Measurements from ENCODE around the gene LPAR6.
"Not testable (repeated sequence)": the region's sequence is repeated elsewhere in the genome, so short reads cannot be mapped to it uniquely, and the experiment has no call there.

Gene LPAR6

DNA sequence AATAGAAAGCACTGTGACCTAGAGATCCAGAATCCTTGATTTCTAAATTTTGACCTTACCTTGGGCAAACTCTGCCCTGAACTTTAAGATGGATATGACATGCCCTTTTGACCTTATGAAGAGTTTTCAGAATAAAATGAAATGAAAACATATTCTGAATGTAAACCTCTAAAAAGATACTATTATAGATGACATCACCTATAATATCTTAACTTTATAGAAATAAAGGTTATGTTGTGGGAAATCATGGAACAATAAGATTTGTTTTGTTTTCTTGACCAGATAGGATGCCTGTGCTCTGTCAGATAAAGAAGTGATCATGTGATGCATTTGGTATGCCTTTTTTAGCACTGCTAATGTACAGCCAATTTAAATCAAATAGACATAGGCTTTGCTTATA lies 13.1 kb upstream of the LPAR6 start:
- H3K36me3 ChIP-seq: no peaks in the 10 kb centered on the region
- DNase-seq: no peak
- TF ChIP-seq, protein P1, sequence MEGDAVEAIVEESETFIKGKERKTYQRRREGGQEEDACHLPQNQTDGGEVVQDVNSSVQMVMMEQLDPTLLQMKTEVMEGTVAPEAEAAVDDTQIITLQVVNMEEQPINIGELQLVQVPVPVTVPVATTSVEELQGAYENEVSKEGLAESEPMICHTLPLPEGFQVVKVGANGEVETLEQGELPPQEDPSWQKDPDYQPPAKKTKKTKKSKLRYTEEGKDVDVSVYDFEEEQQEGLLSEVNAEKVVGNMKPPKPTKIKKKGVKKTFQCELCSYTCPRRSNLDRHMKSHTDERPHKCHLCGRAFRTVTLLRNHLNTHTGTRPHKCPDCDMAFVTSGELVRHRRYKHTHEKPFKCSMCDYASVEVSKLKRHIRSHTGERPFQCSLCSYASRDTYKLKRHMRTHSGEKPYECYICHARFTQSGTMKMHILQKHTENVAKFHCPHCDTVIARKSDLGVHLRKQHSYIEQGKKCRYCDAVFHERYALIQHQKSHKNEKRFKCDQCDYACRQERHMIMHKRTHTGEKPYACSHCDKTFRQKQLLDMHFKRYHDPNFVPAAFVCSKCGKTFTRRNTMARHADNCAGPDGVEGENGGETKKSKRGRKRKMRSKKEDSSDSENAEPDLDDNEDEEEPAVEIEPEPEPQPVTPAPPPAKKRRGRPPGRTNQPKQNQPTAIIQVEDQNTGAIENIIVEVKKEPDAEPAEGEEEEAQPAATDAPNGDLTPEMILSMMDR (IDR thresholded peaks at IDR 0.05; ENCODE audit: low read depth, low read length): no peak

DNA sequence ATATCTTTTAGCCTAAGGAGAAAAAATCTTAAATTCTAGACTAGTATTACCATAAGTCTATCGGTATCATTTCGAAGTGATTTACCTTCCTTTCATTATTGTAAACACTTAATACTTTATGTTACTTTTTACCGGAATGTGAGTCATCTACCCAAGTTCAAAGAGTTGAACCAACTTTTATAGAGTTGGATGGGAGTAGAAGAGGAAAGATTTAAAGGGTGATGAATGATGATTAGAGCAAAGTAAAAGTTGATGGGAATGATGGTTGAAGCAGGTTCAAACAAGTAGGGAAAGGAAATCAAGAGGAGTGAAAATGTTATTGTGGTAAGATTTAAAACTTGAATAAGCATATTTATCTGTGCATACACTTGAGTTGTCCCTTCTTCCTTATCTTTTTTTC lies 11.3 kb upstream of the LPAR6 start:
- H3K27ac ChIP-seq: no peak overlapping the region
- no peaks in the 10 kb centered on the region for H3K27me3 ChIP-seq (ENCODE audit: insufficient read depth, low read depth, severe bottlenecking)
- no peaks in the 10 kb centered on the region for H3K9me3 ChIP-seq (ENCODE audit: severe bottlenecking)
- H3K4me3 ChIP-seq (ENCODE audit: low read depth, low read length): no peak overlapping the region
- H3K36me3 ChIP-seq: no peaks in the 10 kb centered on the region
- DNase-seq: no peak
- TF ChIP-seq, protein P1 (IDR thresholded peaks at IDR 0.05; ENCODE audit: low read depth, low read length): no peak

More for the DNA sequence above, 13.1 kb upstream of the LPAR6 start:
- H3K4me3 ChIP-seq (ENCODE audit: low read depth, low read length): no peak overlapping the region
- no peaks in the 10 kb centered on the region for H3K9me3 ChIP-seq (ENCODE audit: severe bottlenecking)
- no peaks in the 10 kb centered on the region for H3K27me3 ChIP-seq (ENCODE audit: insufficient read depth, low read depth, severe bottlenecking)
- no peak overlapping the region for H3K27ac ChIP-seq

- not testable (repeated sequence) for H3K4me3 ChIP-seq (ENCODE audit: low read depth, low read length); H3K9me3 ChIP-seq (ENCODE audit: severe bottlenecking); H3K36me3 ChIP-seq; H3K27me3 ChIP-seq (ENCODE audit: insufficient read depth, low read depth, severe bottlenecking); DNase-seq; H3K27ac ChIP-seq
Observed at GRCh38 chr13:48422003-48422402, 9.1 kb upstream of the LPAR6 start.

- no peaks in the 10 kb centered on the region for H3K27me3 ChIP-seq (ENCODE audit: insufficient read depth, low read depth, severe bottlenecking)
Observed at GRCh38 chr13:48415516-48415915, 2.6 kb upstream of the LPAR6 start.

GRCh38 chr13:48414501-48414900 lies 1.6 kb upstream of the LPAR6 start:
- Histone ChIP-seq H3K36me3 (no peaks in the 10 kb centered on the region), H3K4me3 (ENCODE audit: low read depth, low read length) (no peak overlapping the region), H3K27me3 (ENCODE audit: insufficient read depth, low read depth, severe bottlenecking) (no peaks in the 10 kb centered on the region), H3K9me3 (ENCODE audit: severe bottlenecking) (no peaks in the 10 kb centered on the region), H3K27ac (no peak overlapping the region)
- TF ChIP-seq, protein P1 (IDR thresholded peaks at IDR 0.05; ENCODE audit: low read depth, low read length): no peak
- DNase-seq: no peak

More at GRCh38 chr13:48415516-48415915, 2.6 kb upstream of the LPAR6 start:
- TF ChIP-seq, protein P1 (IDR thresholded peaks at IDR 0.05; ENCODE audit: low read depth, low read length): no peak
- no peak for DNase-seq
- Histone ChIP-seq H3K27ac (no peak overlapping the region), H3K4me3 (ENCODE audit: low read depth, low read length) (no peak overlapping the region), H3K9me3 (ENCODE audit: severe bottlenecking) (no peaks in the 10 kb centered on the region), H3K36me3 (no peaks in the 10 kb centered on the region)

- no peaks in the 10 kb centered on the region for H3K36me3 ChIP-seq
- H3K4me3 ChIP-seq (ENCODE audit: low read depth, low read length): no peak overlapping the region
Observed at GRCh38 chr13:48411841-48412531, 927 bp downstream of the LPAR6 start.

More at GRCh38 chr13:48411841-48412531, 927 bp downstream of the LPAR6 start:
- H3K27me3 ChIP-seq (ENCODE audit: insufficient read depth, low read depth, severe bottlenecking): no peaks in the 10 kb centered on the region
- H3K27ac ChIP-seq: no peak overlapping the region
- DNase-seq: no peak
- TF ChIP-seq, protein P1 (IDR thresholded peaks at IDR 0.05; ENCODE audit: low read depth, low read length): no peak
- H3K9me3 ChIP-seq (ENCODE audit: severe bottlenecking): no peaks in the 10 kb centered on the region

All from WERI-Rb-1 (cell line).